Activated T-helper 1 cell treated with anti-CD3 and anti-CD28 coated beads, Interleukin-2, amount 50 U/mL, for 16 hours (primary cell): Measurements from ENCODE around the gene DGCR8.

Experiments used
- DNase-seq, 2 donors: peaks; one replicate each; pipeline ENCODE4 v3.0.0-alpha.2; 2020; ENCODE audit warnings: low read depth in 1 of 2, low spot score in 1 of 2

The DGCR8 gene

GRCh38 chr22:20052309-20053259, 27.5 kb upstream of the DGCR8 start:
- DNase-seq = no peak

DNA sequence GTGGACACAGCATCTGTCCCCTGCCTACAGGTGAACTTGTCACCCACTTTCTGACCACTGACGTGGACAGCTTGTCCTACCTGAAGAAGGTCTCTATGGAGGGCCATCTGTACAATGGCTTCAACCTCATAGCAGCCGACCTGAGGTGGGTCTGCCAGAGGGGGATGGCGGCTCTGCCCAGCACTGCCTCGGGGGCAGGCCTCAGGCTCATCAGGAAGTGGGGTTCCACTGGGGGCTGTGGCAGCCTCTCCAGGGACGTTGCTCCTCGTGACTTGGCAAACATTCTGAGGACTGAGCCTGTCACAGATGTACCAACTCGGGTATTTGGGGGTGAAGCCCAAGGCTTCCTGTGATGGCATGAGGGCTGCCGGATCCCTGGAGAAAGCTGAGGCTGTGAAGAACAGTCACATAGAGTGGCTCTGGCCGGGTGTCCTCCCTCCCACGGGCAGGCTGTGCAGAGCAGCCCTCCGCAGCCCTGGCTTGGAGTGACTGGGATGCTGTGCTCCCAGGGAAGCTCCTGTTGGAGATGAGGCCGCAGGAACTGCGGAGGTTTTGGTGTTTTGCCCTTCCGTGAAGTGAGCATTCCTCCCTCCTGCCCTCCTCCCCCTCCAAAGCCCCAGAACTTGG, 26.5 kb upstream of the DGCR8 start:
- no peak for DNase-seq

DNA sequence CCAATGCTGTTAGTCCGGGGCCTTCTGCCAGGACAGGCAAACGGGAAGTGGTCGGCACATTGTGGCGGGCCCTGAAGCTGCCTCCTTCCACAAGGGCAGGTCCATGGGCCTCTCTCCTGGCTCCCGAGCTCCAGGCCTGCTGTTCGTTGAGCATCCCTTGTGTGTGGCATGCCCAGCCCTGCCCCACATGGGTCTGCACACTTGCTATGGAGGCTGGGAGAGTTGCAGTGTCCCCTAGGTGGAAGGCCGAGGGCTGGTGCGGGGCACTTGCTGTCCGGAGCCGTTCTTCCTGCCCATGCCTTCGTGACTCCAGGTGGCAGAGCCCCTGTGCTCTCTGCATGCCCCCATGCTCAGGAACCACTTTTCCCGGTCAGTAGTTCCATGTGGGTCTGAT, 26.0 kb upstream of the DGCR8 start:
- DNase-seq = no peak

GRCh38 chr22:20054485-20054884, 25.6 kb upstream of the DGCR8 start:
- DNase-seq = no peak

- no peak for DNase-seq
Measured at GRCh38 chr22:20055144-20055543, 24.9 kb upstream of the DGCR8 start.

DNA sequence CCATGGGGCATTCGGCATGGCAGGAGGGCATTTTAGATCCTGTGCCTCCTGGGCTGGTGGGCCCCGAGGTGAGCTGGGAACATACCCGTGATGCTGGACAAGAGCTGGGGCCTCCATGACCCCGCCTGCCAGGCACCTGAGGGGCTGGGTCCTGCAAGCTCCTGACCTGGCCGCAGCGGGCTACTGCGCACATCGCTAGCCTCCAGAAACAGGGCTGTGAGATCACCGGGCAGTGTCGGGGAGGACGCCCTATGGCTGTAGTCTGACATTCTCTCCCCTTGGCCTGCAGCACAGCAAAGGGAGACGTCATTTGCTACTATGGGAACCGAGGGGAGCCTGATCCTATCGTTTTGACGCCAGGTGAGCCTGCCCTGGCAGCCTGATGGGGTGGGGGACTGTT, 24.4 kb upstream of the DGCR8 start:
- DNase-seq = no peak

- no peak for DNase-seq
Measured at GRCh38 chr22:20056161-20056560, 23.9 kb upstream of the DGCR8 start.

- DNase-seq = no peak
Measured at GRCh38 chr22:20056696-20057386, 23.2 kb upstream of the DGCR8 start.

- DNase-seq = no peak
Measured at GRCh38 chr22:20057596-20058268, 22.3 kb upstream of the DGCR8 start.

DNA sequence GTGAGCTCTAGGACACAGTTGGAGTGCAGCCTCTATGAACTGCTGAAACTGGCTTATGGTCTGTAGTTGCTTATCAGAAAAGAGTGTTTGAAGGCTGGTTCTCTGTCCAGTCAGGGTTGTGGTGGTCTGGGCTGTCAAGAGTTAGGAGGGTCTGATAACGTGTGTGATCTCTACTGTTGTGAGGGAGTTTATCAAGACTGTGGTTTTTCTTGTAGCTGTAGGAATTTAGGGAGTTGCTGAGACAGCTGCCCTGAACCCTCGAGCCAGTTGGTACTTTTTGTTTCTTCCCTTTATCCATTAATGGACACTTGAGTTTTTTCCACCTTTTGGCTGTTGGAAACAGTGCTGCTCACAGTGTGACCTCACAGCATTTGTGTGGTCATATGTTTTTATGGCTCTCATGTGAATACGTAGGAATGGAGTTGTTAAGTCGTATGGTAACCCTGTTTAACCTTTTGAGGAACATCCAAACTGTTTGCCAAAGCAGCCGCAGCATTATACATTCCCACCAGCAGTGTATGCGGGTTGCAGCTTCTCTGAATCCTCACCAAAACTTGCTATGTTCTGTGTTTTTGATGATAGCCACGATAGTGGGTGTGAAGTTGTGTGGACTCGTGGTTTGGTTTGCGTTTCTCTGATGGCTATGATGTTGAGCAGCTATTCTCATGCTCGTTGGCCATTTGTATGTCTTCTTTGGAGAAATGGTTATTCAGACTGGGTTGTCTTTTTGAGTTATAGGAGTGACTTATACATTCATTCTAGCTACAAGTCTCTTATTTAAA, 20.9 kb upstream of the DGCR8 start:
- DNase-seq = no peak

- DNase-seq = no peak
Measured at GRCh38 chr22:20060700-20061480, 19.2 kb upstream of the DGCR8 start.

DNA sequence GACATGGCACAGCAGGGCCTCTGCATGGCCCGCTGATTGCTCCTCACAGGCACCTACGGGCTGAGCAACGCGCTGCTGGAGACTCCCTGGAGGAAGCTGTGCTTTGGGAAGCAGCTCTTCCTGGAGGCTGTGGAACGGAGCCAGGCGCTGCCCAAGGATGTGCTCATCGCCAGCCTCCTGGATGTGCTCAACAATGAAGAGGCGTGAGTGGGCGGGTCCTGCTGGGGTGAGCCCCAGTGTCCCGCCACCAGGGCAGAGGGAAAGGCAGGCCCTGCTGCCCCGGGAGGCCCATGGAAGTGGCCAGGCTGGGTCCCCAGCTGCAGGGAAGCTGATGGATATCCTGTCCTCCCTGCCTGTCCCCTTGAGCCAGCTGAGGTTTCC, 18.6 kb upstream of the DGCR8 start:
- no peak for DNase-seq

- DNase-seq = no peak
Measured at GRCh38 chr22:20062043-20062765, 17.8 kb upstream of the DGCR8 start.

GRCh38 chr22:20062766-20063083, 17.3 kb upstream of the DGCR8 start:
- no peak for DNase-seq

GRCh38 chr22:20063271-20064139, 16.5 kb upstream of the DGCR8 start:
- no peak for DNase-seq

DNA sequence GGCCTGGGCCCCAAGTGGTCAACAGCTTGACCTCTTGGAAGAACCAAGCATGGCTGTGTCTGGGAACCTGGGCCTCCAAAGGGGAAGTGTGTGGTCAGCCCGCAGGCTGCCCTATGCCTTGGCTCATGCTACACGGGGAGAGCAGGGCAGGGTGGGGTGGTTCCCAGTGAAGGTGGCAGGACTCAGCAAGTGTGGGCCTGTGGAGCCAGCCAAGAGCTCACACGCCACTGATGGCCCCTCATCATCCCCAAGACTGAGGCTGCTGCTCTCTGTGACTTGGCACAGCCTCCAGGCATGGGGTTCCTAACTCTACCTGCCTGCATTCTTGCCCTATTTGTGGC, 15.9 kb upstream of the DGCR8 start:
- no peak for DNase-seq

GRCh38 chr22:20064545-20065262, 15.3 kb upstream of the DGCR8 start:
- DNase-seq = no peak
